NOMO-1 treated with DMSO at 0.1 percent for 48 hours (cell line): Measurements from ENCODE around the gene SIM1.

Experiments used
- DNase-seq: peaks from one replicate; lab custom pipeline; 2025; ENCODE audit not compliant: unreplicated experiment; lab: John Stamatoyannopoulos, UW

The SIM1 gene

GRCh38 chr6:100458841-100459591, 5.7 kb downstream of the SIM1 start:
- no peak for DNase-seq

GRCh38 chr6:100457311-100457990, 7.3 kb downstream of the SIM1 start:
- no peak for DNase-seq

- no peak for DNase-seq
Observed at GRCh38 chr6:100456908-100457235, 7.8 kb downstream of the SIM1 start.

- no peak for DNase-seq
Observed at GRCh38 chr6:100456141-100456907, 8.4 kb downstream of the SIM1 start.

GRCh38 chr6:100455230-100456124, 9.2 kb downstream of the SIM1 start:
- no peak for DNase-seq

GRCh38 chr6:100454551-100455229, 10.0 kb downstream of the SIM1 start:
- no peak for DNase-seq

GRCh38 chr6:100453701-100454521, 10.8 kb downstream of the SIM1 start:
- DNase-seq: no peak

GRCh38 chr6:100452998-100453397, 11.7 kb downstream of the SIM1 start:
- DNase-seq: no peak

- DNase-seq: no peak
Observed at GRCh38 chr6:100451577-100451976, 13.1 kb downstream of the SIM1 start.

- no peak for DNase-seq
Observed at GRCh38 chr6:100449239-100449691, 15.5 kb downstream of the SIM1 start.

GRCh38 chr6:100447900-100448748, 16.6 kb downstream of the SIM1 start:
- DNase-seq: no peak

GRCh38 chr6:100447081-100447899, 17.4 kb downstream of the SIM1 start:
- no peak for DNase-seq

GRCh38 chr6:100446115-100447080, 18.3 kb downstream of the SIM1 start:
- no peak for DNase-seq

- DNase-seq: no peak
Observed at GRCh38 chr6:100445512-100445911, 19.2 kb downstream of the SIM1 start.

- no peak for DNase-seq
Observed at GRCh38 chr6:100440935-100441334, 23.8 kb downstream of the SIM1 start.

- no peak for DNase-seq
Observed at GRCh38 chr6:100435299-100435698, 29.4 kb downstream of the SIM1 start.
